HCT116 (cell line): ENCODE data around the gene ADGRV1. TPM values are rescaled to one million over a fixed set of nuclear protein-coding genes. Genes with fewer than 3 reads are reported as not detected.
"Not testable (repeated sequence)": the region's sequence is repeated elsewhere in the genome, so short reads cannot be mapped to it uniquely, and the experiment has no call there.

Source experiments
- ATAC-seq: fragments of 200-7000 bp; cut with Tn5 transposase; 2 replicates; pipeline ENCODE4 v1.9.1; 2020; ENCODE audit warnings: mild to moderate bottlenecking, moderate library complexity
- BruUV-seq: library from RNA; stranded (reverse); fragments of 400-500 nt; replicated peaks from 2 replicates; lab custom pipeline; 2021; lab: Mats Ljungman, UMichigan
- CTCF ChIA-PET: fragments of 300-600 bp; sonication (Branson Sonifier 250); formaldehyde crosslinking; loops from one replicate; lab custom pipeline; 2021; ENCODE audit warnings: antibody characterized with exemption; lab: Charles Lee
- POLR2A ChIA-PET: fragments of 300-600, 350-600 bp; sonication (Branson Sonifier 250); formaldehyde crosslinking; loops from one replicate; lab custom pipeline; 2021; ENCODE audit warnings: antibody characterized with exemption; lab: Charles Lee
- RAD21 ChIA-PET, 2 experiments: fragments of 300-600 bp; sonication (Branson Sonifier 250); formaldehyde crosslinking; loops; one replicate each; lab custom pipeline; 2023; ENCODE audit warnings: low total read pairs in 2 of 2; ENCODE audit not compliant: uncharacterized antibody in 2 of 2, unreplicated experiment in 2 of 2, low non-redundant PET in 1 of 2; lab: Charles Lee
- DNase-seq: peaks from one replicate; pipeline ENCODE4 v3.0.0-alpha.2; 2010; ENCODE audit warnings: low read depth, low spot score
- H2AFZ ChIP-seq: fragments of 200-600 bp; shearing (Covaris generic), sonication (generic); 2 replicates; pipeline ENCODE4 v1.6.1; 2017; ENCODE audit warnings: low read depth, mixed run types, mixed read lengths, antibody characterized with exemption, low read length; ENCODE audit not compliant: poor library complexity, severe bottlenecking
- H3K27ac ChIP-seq: 2 replicates; pipeline ENCODE4 v1.5.1; 2012; ENCODE audit warnings: low read depth, low read length
- H3K27me3 ChIP-seq: fragments of 200-600 bp; sonication (generic); 2 replicates; pipeline ENCODE4 v1.6.1; 2016; ENCODE audit warnings: mixed run types, low read length, mixed read lengths; ENCODE audit not compliant: insufficient read depth
- H3K36me3 ChIP-seq, 2 experiments: fragments of 200-500 bp in 1 of 2; fragments of 200-600 bp in 1 of 2; sonication (Bioruptor generic) in 1 of 2; sonication (generic) in 1 of 2; 2 replicates each; pipeline versions ENCODE4 v1.5.1 to v1.6.1; 2014 to 2016; ENCODE audit warnings: low read length in 2 of 2, inconsistent platforms in 1 of 2, mixed read lengths in 1 of 2, mixed run types in 1 of 2; ENCODE audit not compliant: insufficient read depth in 2 of 2, control insufficient read depth in 1 of 2
- H3K4me1 ChIP-seq, 2 experiments: fragments of 200-600 bp in 1 of 2; sonication (generic) in 1 of 2; 2 replicates each; pipeline versions ENCODE4 v1.5.1 to v1.6.1; 2012 to 2017; ENCODE audit warnings: low read length in 2 of 2, inconsistent platforms in 1 of 2, mild to moderate bottlenecking in 1 of 2, mixed read lengths in 1 of 2, mixed run types in 1 of 2, moderate library complexity in 1 of 2; ENCODE audit not compliant: insufficient read depth in 2 of 2, control insufficient read depth in 1 of 2
- H3K4me2 ChIP-seq: fragments of 200-600 bp; sonication (generic); 2 replicates; pipeline ENCODE4 v1.6.1; 2017; ENCODE audit warnings: mixed run types, low read length, mixed read lengths
- H3K4me3 ChIP-seq, 2 experiments: fragments of 200-600 bp in 1 of 2; sonication (generic) in 1 of 2; replicated peaks in 1 of 2; 2 replicates each; pipeline ENCODE4 v1.5.1; 2011 to 2016; ENCODE audit warnings: low read length in 2 of 2, control low read depth in 1 of 2, low read depth in 1 of 2, mild to moderate bottlenecking in 1 of 2, mixed read lengths in 1 of 2, mixed run types in 1 of 2
- H3K79me2 ChIP-seq: fragments of 200-600 bp; sonication (generic); 2 replicates; pipeline ENCODE4 v1.6.1; 2017; ENCODE audit warnings: mild to moderate bottlenecking, mixed run types, low read length, moderate library complexity, mixed read lengths; ENCODE audit not compliant: insufficient read depth
- H3K9ac ChIP-seq: fragments of 200-600 bp; sonication (generic); 2 replicates; pipeline ENCODE4 v1.6.1; 2016; ENCODE audit warnings: low read length, mixed read lengths
- H3K9me2 ChIP-seq: fragments of 200-600 bp; sonication (generic), shearing (Covaris generic); 2 replicates; pipeline ENCODE4 v1.6.1; 2017; ENCODE audit warnings: mixed run types, mild to moderate bottlenecking, moderate library complexity; ENCODE audit not compliant: insufficient read depth
- H3K9me3 ChIP-seq, 2 experiments: fragments of 200-500 bp in 1 of 2; fragments of 200-600 bp in 1 of 2; sonication (Bioruptor generic) in 1 of 2; sonication (generic) in 1 of 2; 2 replicates each; pipeline ENCODE4 v1.6.1; 2014 to 2017; ENCODE audit warnings: low read length in 2 of 2, mixed read lengths in 2 of 2, inconsistent platforms in 1 of 2, low read depth in 1 of 2, mild to moderate bottlenecking in 1 of 2, mixed run types in 1 of 2, moderate library complexity in 1 of 2; ENCODE audit not compliant: control insufficient read depth in 1 of 2, insufficient read depth in 1 of 2
- H4K20me1 ChIP-seq: fragments of 200-600 bp; sonication (generic), shearing (Covaris generic); 2 replicates; pipeline ENCODE4 v1.6.1; 2017; ENCODE audit warnings: mixed run types, mild to moderate bottlenecking, moderate library complexity; ENCODE audit not compliant: insufficient read depth
- CEBPB ChIP-seq: IDR thresholded peaks from 2 replicates; pipeline ENCODE4 v1.6.1; 2012; ENCODE audit warnings: low read depth
- EZH2phosphoT487 ChIP-seq: fragments of 200-600 bp; IDR thresholded peaks from 2 replicates; pipeline ENCODE4 v1.6.1; 2018; ENCODE audit warnings: antibody characterized with exemption, borderline replicate concordance
- SRF ChIP-seq: IDR thresholded peaks from 2 replicates; pipeline ENCODE4 v1.6.1; 2012; ENCODE audit warnings: low read depth
- TCF7L2 ChIP-seq: IDR thresholded peaks from 2 replicates; pipeline ENCODE4 v1.7.0; 2011; ENCODE audit warnings: borderline replicate concordance, inconsistent platforms; ENCODE audit not compliant: insufficient read depth, insufficient read length; ENCODE audit errors: extremely low read depth
- intact Hi-C: fragments of 100-400 bp; cut with micrococcal nuclease; formaldehyde crosslinking; loops from 2 replicates; pipeline ENCODE4 v1.10.0; 2022
- total RNA-seq: library from RNA; stranded (reverse); gene quantifications from one replicate; pipeline ENCODE4 v1.2.1, GENCODE V29; 2021; ENCODE audit not compliant: unreplicated experiment

Gene ADGRV1
- total RNA-seq, 1 experiment from 2014 or later, result 6.0 TPM

DNA sequence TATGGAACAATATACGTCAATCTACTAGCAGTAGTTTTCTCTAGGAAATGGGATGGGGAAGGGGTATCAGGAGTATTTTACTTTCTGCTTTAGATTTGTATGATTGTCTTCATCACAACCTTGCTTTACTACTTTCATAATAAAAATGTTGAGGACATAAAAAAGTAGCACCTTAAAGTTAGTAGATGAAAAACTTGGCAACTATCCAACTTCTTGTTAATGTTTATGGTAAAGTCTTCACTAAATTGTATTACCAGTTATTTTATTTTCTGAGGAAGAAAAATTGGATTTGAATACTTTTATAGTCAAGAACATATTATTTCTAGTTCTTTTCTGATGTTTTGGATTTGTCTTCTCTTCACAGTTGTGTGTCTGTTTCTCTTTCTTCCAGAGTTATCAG lies 452.4 kb downstream of the ADGRV1 start:
- no peak for ATAC-seq
- H4K20me1 ChIP-seq, result no peaks in the 10 kb centered on the region
- H3K27me3 ChIP-seq, result no peaks in the 10 kb centered on the region
- H3K27ac ChIP-seq, result no peak overlapping the region
- no peak overlapping the region for H2AFZ ChIP-seq
- TF ChIP-seq SRF, result no peak
- no peak for TF ChIP-seq EZH2phosphoT487
- no peak for TF ChIP-seq CEBPB
- TF ChIP-seq TCF7L2, result no peak
- H3K4me3 ChIP-seq, result no peak overlapping the region
- DNase-seq, result no peak
- 0 out of 4 replicates have a peak, but pooled peaks cover 0 to 4% of the 10 kb centered on the region in 2 experiments for H3K9me3 ChIP-seq
- intact Hi-C loops, result no loop called here
- no peaks in the 10 kb centered on the region for H3K4me1 ChIP-seq
- ChIA-PET POLR2A (no interaction called here), RAD21 (no interaction called here), CTCF (no interaction called here)
- H3K9ac ChIP-seq, result no peak overlapping the region
- H3K4me2 ChIP-seq, result no peak overlapping the region
- no peaks in the 10 kb centered on the region for H3K36me3 ChIP-seq
- no peaks in the 10 kb centered on the region for H3K79me2 ChIP-seq
- H3K9me2 ChIP-seq, result no peaks in the 10 kb centered on the region; the same call in 1 of the 2 replicates
- no TSS peak for BruUV-seq

DNA sequence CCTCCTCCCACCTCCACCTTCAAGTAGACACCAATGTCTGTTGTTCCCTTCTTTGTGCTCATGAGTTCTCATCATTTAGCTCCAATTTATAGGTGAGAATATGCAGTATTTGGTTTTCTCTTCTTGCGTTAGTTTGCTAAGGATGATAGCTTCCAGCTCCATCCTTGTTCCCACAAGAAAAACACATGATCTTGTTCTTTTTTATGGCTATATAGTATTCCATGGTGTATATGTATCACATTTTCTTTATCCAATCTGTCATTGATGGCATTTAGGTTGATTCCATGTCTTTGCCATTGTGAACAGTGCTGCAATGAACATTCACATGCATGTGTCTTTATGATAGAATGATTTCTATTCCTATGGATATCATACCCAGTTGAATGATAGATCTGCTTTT lies 454.3 kb downstream of the ADGRV1 start:
- H3K79me2 ChIP-seq, CTCF ChIA-PET, ATAC-seq, BruUV-seq, H3K4me3 ChIP-seq, intact Hi-C loops, POLR2A ChIA-PET, H3K4me1 ChIP-seq, H3K36me3 ChIP-seq, H3K9me3 ChIP-seq, H3K27me3 ChIP-seq, RAD21 ChIA-PET, H4K20me1 ChIP-seq, H3K9ac ChIP-seq, H2AFZ ChIP-seq, H3K9me2 ChIP-seq, H3K27ac ChIP-seq, H3K4me2 ChIP-seq, DNase-seq: not testable (repeated sequence)
